ENCODE results near the gene RUNX2.

DNA sequence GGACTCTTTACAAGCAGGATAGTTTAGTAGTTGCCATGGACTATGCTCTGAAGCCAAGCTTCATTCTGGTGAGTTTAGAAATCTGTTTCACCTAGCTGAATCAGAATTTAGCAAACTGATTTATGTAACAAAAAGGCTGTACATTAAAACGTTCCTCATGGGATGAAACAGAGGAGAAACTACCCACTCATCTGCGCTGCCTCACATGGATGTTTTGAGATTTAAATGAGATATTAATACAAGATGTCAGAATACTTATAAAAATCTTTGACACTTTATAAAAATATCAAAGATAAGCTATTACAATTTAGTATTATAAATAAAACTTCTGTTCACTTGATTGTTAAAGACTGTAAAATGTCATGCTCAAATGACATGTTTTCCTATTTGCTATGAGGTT, 16.8 kb downstream of the RUNX2 start:
- TF ChIP-seq, protein P1, sequence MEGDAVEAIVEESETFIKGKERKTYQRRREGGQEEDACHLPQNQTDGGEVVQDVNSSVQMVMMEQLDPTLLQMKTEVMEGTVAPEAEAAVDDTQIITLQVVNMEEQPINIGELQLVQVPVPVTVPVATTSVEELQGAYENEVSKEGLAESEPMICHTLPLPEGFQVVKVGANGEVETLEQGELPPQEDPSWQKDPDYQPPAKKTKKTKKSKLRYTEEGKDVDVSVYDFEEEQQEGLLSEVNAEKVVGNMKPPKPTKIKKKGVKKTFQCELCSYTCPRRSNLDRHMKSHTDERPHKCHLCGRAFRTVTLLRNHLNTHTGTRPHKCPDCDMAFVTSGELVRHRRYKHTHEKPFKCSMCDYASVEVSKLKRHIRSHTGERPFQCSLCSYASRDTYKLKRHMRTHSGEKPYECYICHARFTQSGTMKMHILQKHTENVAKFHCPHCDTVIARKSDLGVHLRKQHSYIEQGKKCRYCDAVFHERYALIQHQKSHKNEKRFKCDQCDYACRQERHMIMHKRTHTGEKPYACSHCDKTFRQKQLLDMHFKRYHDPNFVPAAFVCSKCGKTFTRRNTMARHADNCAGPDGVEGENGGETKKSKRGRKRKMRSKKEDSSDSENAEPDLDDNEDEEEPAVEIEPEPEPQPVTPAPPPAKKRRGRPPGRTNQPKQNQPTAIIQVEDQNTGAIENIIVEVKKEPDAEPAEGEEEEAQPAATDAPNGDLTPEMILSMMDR (conservative IDR thresholded peaks at IDR 0.05) = no peak
- no peak for TF ChIP-seq ZFX (IDR thresholded peaks at IDR 0.05)

Data from C4-2B (cell line).